Right lung (tissue), 5 donors: Measurements from ENCODE around the gene ZNF462. TPM values are rescaled to one million over a fixed set of nuclear protein-coding genes. Genes with fewer than 3 reads are reported as not detected.

Experiments
- DNase-seq, 2 donors: peaks; one replicate each; pipeline ENCODE4 v3.0.0-alpha.2; 2013
- polyA plus RNA-seq, 5 donors: library from polyadenylated mRNA; unstranded; fragments of 120-200 nt; gene quantifications; one replicate each; pipeline versions ENCODE4 v1.2.1 to v1.2.3, GENCODE V29; 2013; ENCODE audit warnings: inconsistent platforms in 1 of 5, low replicate concordance in 1 of 5; ENCODE audit not compliant: insufficient read length in 5 of 5, insufficient read depth in 1 of 5

ZNF462 gene
- polyA plus RNA-seq, 5 donors = 18.8 to 29.2 (median 28.7) TPM

GRCh38 chr9:107005201-107005600, 142.2 kb downstream of the ZNF462 start:
- DNase-seq = no peak

GRCh38 chr9:107007402-107007801, 144.4 kb downstream of the ZNF462 start:
- DNase-seq = no peak

GRCh38 chr9:107008011-107008410, 145.0 kb downstream of the ZNF462 start:
- DNase-seq = no peak

GRCh38 chr9:107008447-107008846, 145.5 kb downstream of the ZNF462 start:
- DNase-seq = no peak

- DNase-seq = peak in 1 of 2 donors; percentile 19
Measured at GRCh38 chr9:107016383-107016782, 153.4 kb downstream of the ZNF462 start.

- no peak for DNase-seq
Measured at GRCh38 chr9:107018861-107019545, 156.0 kb downstream of the ZNF462 start.

GRCh38 chr9:107020040-107020530, 157.1 kb downstream of the ZNF462 start:
- DNase-seq = peak; percentile 58 to 63

- no peak for DNase-seq
Measured at GRCh38 chr9:107024193-107024592, 161.2 kb downstream of the ZNF462 start.

- DNase-seq = no peak
Measured at GRCh38 chr9:107025260-107026035, 162.5 kb downstream of the ZNF462 start.

- no peak for DNase-seq
Measured at GRCh38 chr9:107029146-107029545, 166.2 kb downstream of the ZNF462 start.

- DNase-seq = no peak
Measured at GRCh38 chr9:107033966-107034365, 171.0 kb downstream of the ZNF462 start.

- no peak for DNase-seq
Measured at GRCh38 chr9:107034831-107035230, 171.9 kb downstream of the ZNF462 start.

GRCh38 chr9:107036367-107036766, 173.4 kb downstream of the ZNF462 start:
- no peak for DNase-seq

- DNase-seq = no peak
Measured at GRCh38 chr9:107039542-107039941, 176.6 kb downstream of the ZNF462 start.

- no peak for DNase-seq
Measured at GRCh38 chr9:107042606-107043005, 179.6 kb downstream of the ZNF462 start.

- DNase-seq = no peak
Measured at GRCh38 chr9:107043886-107044285, 180.9 kb downstream of the ZNF462 start.

- no peak for DNase-seq
Measured at GRCh38 chr9:107044872-107045271, 181.9 kb downstream of the ZNF462 start.

GRCh38 chr9:107046692-107047091, 183.7 kb downstream of the ZNF462 start:
- DNase-seq = no peak

- no peak for DNase-seq
Measured at GRCh38 chr9:107049046-107049802, 186.3 kb downstream of the ZNF462 start.

- no peak for DNase-seq
Measured at GRCh38 chr9:107049803-107050184, 186.8 kb downstream of the ZNF462 start.

- DNase-seq = no peak
Measured at GRCh38 chr9:107051392-107051791, 188.4 kb downstream of the ZNF462 start.

GRCh38 chr9:107054146-107054545, 191.2 kb downstream of the ZNF462 start:
- DNase-seq = no peak
